ENCODE results near the gene MAP4K4. TPM values are rescaled to one million over a fixed set of nuclear protein-coding genes. Genes with fewer than 3 reads are reported as not detected.
"Not testable (repeated sequence)": the region's sequence is repeated elsewhere in the genome, so short reads cannot be mapped to it uniquely, and the experiment has no call there.

MAP4K4 gene
- total RNA-seq, 2 experiments from 2014 or later = 71.6 to 77.5 TPM

DNA sequence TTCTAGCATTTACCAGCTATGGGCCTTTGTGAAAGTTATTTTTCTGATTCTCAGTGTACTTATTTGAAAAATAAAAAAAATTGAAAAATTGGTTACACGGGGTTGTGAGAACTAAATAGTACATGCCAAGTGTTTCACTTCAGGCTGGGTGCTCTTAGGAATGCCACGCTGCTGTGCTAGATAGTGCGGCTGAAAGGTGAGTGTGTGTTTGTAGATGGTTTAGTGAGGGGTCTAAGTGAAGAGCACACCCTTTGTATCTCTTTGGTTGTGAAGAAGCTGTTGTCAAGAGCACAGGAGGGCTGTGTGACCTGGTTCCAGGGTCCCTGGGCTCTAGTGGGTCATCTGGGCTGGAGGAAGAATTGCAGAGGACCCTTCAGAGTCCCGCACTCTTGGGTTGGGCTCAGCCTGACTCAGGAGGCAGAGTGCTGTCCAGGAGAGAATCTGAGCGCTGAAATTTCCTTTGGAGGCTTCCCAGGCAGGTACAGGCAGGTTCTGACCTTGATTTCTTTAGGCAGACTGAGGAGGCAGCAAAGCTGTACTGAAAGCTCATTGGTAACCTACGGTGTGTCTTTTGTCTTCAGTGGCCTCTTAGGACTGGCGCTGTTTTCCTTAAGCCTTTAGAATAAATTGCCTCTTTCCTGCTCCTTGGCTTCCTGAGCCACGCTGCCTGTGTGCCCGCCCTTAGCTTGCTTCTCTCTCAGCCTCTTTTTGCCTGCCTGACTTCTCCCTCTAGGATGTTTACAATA is 44.4 kb downstream of the MAP4K4 start:
- DNase-seq = no peak
- Mint-ChIP-seq H3K9me3 (no peaks in the 10 kb centered on the region), H3K4me3 (no peak overlapping the region), H3K36me3 (ENCODE audit: low read depth) (peaks cover 4% of the 10 kb centered on the region), H3K27me3 (no peaks in the 10 kb centered on the region), H3K27ac (no peak overlapping the region), H3K4me1 (peaks cover 51% of the 10 kb centered on the region)
- ChIA-PET POLR2A (no interaction called here), CTCF (no interaction called here)

DNA sequence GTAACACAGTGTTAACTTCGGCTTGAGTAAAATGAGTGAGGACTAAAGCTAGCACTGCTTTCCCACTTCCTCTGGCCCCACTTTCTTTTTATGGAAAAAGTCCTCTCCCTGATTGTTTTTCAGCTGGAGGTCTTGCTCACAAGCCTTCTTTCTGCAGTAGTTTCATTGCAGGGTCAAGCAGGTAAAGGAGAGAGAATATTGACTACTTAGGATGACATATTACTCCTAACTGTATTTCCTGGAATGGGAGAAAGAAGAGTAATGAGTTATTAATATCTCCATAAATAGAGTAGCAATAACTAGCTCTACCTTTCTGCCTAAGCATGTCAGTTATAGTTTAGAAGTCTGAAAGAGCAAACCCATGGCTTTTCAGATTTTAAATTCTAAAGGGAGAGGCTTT is 45.0 kb downstream of the MAP4K4 start:
- H3K4me3 Mint-ChIP-seq = no peak overlapping the region
- ChIA-PET CTCF (no interaction called here), POLR2A (no interaction called here)
- no peaks in the 10 kb centered on the region for H3K27me3 Mint-ChIP-seq
- H3K36me3 Mint-ChIP-seq (ENCODE audit: low read depth) = peaks cover 4% of the 10 kb centered on the region
- no peaks in the 10 kb centered on the region for H3K9me3 Mint-ChIP-seq
- no peak for DNase-seq
- peaks cover 47% of the 10 kb centered on the region for H3K4me1 Mint-ChIP-seq
- H3K27ac Mint-ChIP-seq = no peak overlapping the region

DNA sequence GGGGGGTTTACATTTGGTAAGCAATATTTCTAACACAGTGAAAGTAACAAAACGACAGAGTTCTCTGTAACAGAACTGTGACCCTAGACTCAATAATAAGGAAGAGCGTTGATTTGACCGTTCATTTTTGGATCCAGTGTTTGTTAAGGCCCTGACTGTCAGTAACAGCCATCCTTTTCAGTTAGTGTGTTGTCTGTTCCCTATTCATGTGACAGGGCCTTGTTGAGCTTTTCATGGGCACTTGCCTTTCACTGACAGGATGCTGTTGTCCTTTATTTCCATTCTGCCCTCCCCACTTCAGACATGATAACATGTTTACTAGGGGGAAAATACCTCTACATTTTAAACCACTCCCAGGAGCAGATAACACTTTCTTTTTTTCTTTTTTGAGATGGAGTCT is 45.8 kb downstream of the MAP4K4 start:
- no peak for DNase-seq
- Mint-ChIP-seq H3K4me3 (no peak overlapping the region), H3K9me3 (no peaks in the 10 kb centered on the region), H3K4me1 (peaks cover 44% of the 10 kb centered on the region), H3K36me3 (ENCODE audit: low read depth) (peaks cover 8% of the 10 kb centered on the region), H3K27me3 (no peaks in the 10 kb centered on the region), H3K27ac (no peak overlapping the region)
- POLR2A ChIA-PET = no interaction called here
- CTCF ChIA-PET = no interaction called here

DNA sequence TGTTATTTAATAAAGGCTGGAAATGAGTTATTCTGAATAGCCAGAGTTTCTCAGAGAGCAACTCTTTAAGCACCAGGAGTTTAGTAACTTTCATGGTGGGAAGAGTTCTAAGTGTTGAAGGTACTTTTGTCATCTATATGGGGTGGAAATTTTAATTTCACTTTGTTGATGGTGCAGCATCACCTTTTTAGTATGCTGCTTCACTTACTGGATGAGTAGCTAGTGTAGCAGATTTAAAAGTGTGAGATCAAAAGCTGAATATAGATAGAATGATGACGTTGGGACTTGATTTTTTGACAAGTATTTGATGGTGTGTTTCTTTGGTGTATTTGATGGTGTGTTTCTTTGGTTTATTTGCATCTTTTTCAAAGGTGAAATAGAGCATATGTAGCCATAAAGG is 47.3 kb downstream of the MAP4K4 start:
- ChIA-PET CTCF (interaction anchor here (0.9 to 1.2 kb wide), 2 partner anchors 19 to 299 kb away, joined by 3 read pairs; no protein-coding TSS in a partner anchor), POLR2A (no interaction called here)
- no peak overlapping the region for H3K4me3 Mint-ChIP-seq
- H3K9me3 Mint-ChIP-seq = no peaks in the 10 kb centered on the region
- peaks cover 42% of the 10 kb centered on the region for H3K4me1 Mint-ChIP-seq
- H3K27ac Mint-ChIP-seq = no peak overlapping the region
- no peaks in the 10 kb centered on the region for H3K27me3 Mint-ChIP-seq
- H3K36me3 Mint-ChIP-seq (ENCODE audit: low read depth) = peaks cover 11% of the 10 kb centered on the region
- no peak for DNase-seq

DNA sequence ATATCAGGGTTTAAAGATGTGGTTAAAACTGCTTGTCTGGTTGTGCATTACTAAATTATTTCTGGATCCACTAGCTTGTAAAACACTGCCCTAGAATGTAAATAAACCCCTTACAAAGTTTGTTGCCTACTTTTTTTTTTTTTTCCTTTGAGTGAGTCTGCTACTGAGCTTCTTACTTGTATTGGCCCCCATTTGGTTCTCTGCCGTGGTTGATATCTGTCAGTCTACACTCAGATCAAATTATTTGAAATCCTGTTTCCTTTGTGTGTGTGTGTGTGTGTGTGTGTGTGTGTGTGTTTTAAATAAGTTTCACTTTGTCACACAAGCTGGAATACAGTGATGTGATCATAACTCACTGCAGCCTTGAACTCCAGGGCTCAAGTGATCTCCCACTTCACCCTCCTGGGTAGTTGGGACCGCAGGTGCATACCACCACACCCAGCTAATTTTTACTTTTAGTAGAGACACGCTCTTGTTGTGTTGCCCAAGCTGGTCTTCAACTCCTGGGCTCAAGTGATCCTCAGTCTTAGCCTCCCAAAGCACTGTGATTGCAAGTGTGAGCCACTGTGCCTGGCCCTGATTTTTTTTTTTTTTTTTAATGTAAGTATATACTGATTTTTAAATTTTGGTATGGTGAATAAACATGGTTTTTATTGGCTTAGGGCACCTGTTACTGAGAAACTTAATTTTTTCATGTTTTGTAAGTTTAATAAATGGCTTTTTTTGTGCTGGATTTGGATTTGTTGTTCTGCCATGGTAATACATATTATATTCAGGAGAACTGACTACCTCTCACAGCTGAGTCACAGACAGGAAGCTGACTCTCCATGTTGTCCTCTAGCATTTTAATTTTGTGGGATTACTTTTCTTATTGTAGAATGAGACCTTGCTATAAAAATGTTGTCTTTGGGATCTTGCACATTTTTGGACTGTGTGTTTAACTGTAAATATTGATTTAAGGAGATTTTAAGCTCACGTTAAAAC is 48.5 kb downstream of the MAP4K4 start:
- peaks cover 39% of the 10 kb centered on the region for H3K4me1 Mint-ChIP-seq
- no peak overlapping the region for H3K4me3 Mint-ChIP-seq
- no peak overlapping the region for H3K27ac Mint-ChIP-seq
- CTCF ChIA-PET = interaction anchor here (0.9 to 2.4 kb wide), 4 partner anchors 10 to 301 kb away, joined by 3 to 8 read pairs (median 3); no protein-coding TSS in a partner anchor
- DNase-seq = no peak
- H3K36me3 Mint-ChIP-seq (ENCODE audit: low read depth) = peaks cover 13% of the 10 kb centered on the region
- POLR2A ChIA-PET = interaction anchor here (1.4 kb wide), 1 partner anchor 46 kb away, joined by 3 read pairs; no protein-coding TSS in a partner anchor
- no peaks in the 10 kb centered on the region for H3K9me3 Mint-ChIP-seq
- no peaks in the 10 kb centered on the region for H3K27me3 Mint-ChIP-seq

DNA sequence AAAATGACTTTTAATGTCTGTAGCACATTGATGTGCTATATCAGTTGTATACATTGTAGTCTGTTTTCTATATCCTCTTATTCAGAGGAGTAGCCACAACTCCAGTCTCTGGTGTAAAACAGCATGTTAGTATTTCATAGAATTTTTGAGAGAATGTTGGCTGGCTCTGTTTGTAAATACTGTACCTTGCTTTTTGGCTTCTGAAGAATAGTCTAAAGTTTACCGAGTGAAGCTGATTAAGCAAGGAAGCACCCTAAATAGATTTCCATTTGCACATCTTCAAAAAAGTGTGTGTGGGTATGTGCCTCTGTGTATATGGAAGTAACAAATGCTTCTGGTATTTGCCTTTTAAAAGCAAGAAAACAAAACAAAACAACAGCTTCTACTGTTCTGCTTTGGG is 50.5 kb downstream of the MAP4K4 start:
- H3K4me3 Mint-ChIP-seq = no peak overlapping the region
- peaks cover 15% of the 10 kb centered on the region for H3K36me3 Mint-ChIP-seq (ENCODE audit: low read depth)
- peaks cover 38% of the 10 kb centered on the region for H3K4me1 Mint-ChIP-seq
- H3K9me3 Mint-ChIP-seq = no peaks in the 10 kb centered on the region
- ChIA-PET CTCF (no interaction called here), POLR2A (no interaction called here)
- H3K27ac Mint-ChIP-seq = no peak overlapping the region
- DNase-seq = no peak
- H3K27me3 Mint-ChIP-seq = no peaks in the 10 kb centered on the region

DNA sequence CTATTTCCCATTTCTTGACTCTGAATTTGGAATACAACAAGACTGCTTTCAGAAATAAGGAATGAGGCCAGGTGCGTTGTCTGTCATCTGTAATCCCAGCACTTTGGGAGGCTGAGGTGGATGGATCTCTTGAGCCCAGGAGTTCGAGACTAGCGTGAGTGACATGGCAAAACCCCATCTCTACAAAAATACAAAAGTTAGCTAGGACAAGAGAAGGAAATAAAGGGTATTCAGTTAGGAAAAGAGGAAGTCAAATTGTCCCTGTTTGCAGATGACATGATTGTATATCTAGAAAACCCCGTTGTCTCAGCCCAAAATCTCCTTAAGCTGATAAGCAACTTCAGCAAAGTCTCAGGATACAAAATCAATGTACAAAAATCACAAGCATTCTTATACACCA is 51.0 kb downstream of the MAP4K4 start:
- H3K4me3 Mint-ChIP-seq, DNase-seq, POLR2A ChIA-PET, H3K27ac Mint-ChIP-seq, H3K27me3 Mint-ChIP-seq, CTCF ChIA-PET, H3K9me3 Mint-ChIP-seq: not testable (repeated sequence)
- Mint-ChIP-seq H3K4me1 (peaks cover 38% of the 10 kb centered on the region), H3K36me3 (ENCODE audit: low read depth) (peaks cover 10% of the 10 kb centered on the region)

DNA sequence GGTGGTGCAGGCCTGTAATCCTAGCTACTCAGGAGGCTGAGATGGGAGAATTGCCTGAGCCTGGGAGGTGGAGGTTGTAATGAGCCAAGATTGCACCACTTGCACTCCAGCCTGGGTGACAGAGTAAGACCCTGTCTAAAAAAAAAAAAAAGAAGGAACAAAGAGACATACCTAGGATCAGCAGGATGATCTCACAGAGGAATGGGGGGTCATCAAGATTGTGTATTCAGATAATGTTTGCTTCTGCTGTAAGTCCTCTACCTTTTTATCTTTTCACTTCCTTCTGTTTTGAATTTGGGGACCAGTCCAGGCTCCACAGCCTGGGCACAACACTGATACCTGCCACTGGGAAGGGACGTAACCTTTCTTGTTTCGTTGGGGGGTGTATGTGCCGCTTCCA is 53.2 kb downstream of the MAP4K4 start:
- no peaks in the 10 kb centered on the region for H3K27me3 Mint-ChIP-seq
- peaks cover 10% of the 10 kb centered on the region for H3K36me3 Mint-ChIP-seq (ENCODE audit: low read depth)
- H3K9me3 Mint-ChIP-seq = no peaks in the 10 kb centered on the region
- ChIA-PET POLR2A (no interaction called here), CTCF (no interaction called here)
- no peak for DNase-seq
- no peak overlapping the region for H3K4me3 Mint-ChIP-seq
- no peak overlapping the region for H3K27ac Mint-ChIP-seq
- H3K4me1 Mint-ChIP-seq = peaks cover 44% of the 10 kb centered on the region

DNA sequence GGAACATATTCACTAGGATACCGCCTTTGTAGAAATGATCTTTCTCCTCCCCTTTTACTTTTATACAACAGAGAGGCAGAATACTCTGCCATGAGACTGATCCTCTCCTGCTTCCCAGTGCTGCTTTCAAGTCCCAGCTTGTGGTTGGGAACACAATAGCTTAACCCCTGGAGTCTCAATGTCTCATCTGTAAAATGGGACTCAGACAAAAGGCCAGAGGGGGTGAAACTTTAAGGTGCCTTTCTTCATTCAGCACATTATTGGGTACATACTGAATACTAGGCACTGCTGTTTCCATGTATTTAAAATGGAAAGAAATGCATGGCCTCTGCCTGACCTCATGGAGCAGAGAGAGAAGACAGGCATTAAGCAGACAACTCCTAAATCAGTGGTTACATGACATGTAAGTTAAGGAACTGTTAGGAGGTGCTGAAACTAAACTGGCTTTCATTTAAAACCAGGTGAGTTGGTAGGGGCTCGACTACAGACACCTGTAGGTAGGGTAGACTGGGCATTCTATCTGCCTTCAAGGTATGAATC is 53.8 kb downstream of the MAP4K4 start:
- no peak overlapping the region for H3K27ac Mint-ChIP-seq
- CTCF ChIA-PET = no interaction called here
- no peak overlapping the region for H3K4me3 Mint-ChIP-seq
- peaks cover 10% of the 10 kb centered on the region for H3K36me3 Mint-ChIP-seq (ENCODE audit: low read depth)
- no peaks in the 10 kb centered on the region for H3K27me3 Mint-ChIP-seq
- H3K4me1 Mint-ChIP-seq = peaks cover 39% of the 10 kb centered on the region
- no peaks in the 10 kb centered on the region for H3K9me3 Mint-ChIP-seq
- no peak for DNase-seq
- POLR2A ChIA-PET = no interaction called here

DNA sequence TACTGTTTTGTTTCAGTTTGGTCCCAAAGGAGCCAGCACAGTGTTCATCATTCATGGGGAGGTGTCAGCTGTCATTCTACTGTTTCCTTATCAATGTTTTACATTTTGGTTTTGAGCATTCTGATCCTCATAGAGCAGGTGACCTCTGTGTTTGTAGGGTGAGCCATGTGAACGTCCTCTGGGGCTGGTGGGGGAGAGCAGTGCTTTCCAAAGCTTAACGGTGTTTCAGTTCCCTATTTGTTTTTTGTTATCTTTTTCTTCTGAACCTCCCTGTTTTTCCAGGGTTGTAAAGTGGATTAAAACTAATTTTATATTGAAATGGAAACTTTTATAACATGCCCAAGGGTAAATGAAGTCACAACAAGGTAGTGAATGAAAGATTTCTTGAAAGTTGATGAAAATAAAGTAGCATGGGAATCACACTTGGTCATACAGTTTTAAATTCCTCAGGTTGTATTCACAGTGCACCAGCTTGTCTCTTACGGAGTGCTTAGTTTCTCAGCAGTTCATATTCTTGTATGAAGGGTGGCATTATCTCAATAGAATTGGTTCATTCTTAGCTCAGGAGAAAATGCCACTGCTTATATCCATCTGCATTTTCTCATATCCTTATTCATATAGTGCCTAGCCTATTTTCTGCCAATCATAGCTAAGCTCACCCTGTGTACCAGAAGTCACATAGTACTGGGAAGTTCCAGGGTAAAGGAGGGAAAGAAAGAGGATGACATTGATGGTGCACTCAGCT is 54.5 kb downstream of the MAP4K4 start:
- Mint-ChIP-seq H3K27me3 (no peaks in the 10 kb centered on the region), H3K4me3 (no peak overlapping the region), H3K36me3 (ENCODE audit: low read depth) (peaks cover 10% of the 10 kb centered on the region), H3K27ac (no peak overlapping the region), H3K9me3 (no peaks in the 10 kb centered on the region), H3K4me1 (peaks cover 38% of the 10 kb centered on the region)
- DNase-seq = no peak
- POLR2A ChIA-PET = interaction anchor here (0.6 kb wide), 1 partner anchor 443 kb away, joined by 3 read pairs; no protein-coding TSS in a partner anchor
- CTCF ChIA-PET = no interaction called here

DNA sequence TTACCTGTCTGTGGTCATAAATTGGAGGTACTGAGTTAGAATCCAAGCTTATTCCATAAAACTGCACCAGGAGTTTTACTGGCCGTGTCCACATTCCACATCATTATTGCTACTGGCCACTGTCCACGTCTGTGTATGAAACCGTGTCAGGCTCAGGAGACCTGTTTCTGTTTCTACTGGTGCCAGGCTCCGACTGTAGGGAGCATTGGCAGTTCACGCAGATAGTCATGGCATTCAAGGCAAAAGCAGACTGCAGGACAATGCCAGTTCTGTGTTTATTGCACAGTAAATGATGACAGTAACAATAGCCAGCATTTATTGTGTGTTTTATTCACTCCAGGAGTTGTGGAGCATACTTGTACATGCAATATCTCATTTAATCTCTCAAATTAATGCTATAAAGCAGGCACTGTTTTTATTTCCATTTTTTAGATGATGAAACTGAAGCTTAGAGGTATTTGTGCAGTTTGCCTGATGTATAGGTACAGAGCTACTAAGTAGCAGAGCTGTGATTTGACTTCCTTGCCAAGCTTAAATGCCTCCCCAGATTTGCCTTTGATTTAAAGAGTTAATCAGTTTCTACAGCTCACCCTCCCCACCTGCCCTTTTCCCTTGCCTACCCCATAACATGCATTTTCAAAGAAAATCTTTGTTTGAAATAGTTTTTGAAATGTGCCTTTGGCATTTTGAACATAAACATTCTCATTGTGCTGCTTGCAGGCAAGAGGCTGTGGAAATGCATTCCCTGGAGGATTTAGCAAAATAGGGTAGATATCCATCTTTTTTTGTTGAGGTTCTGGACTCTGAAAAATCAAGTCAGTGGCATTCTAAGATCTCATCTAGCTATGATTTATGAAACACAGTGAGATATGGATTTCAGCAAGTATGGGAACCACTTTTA is 55.5 kb downstream of the MAP4K4 start:
- DNase-seq = no peak
- no peaks in the 10 kb centered on the region for H3K9me3 Mint-ChIP-seq
- no peak overlapping the region for H3K27ac Mint-ChIP-seq
- peaks cover 10% of the 10 kb centered on the region for H3K36me3 Mint-ChIP-seq (ENCODE audit: low read depth)
- H3K27me3 Mint-ChIP-seq = no peaks in the 10 kb centered on the region
- H3K4me1 Mint-ChIP-seq = peaks cover 45% of the 10 kb centered on the region
- ChIA-PET POLR2A (interaction anchor here (0.6 kb wide), 1 partner anchor 444 kb away, joined by 3 read pairs; no protein-coding TSS in a partner anchor), CTCF (interaction anchor here (1.1 kb wide), 1 partner anchor 66 kb away, joined by 3 read pairs; no protein-coding TSS in a partner anchor)
- no peak overlapping the region for H3K4me3 Mint-ChIP-seq

All from activated CD4-positive, alpha-beta memory T cell treated with anti-CD3 and anti-CD28 coated beads, Interleukin-2, amount 10 ng/mL, durations not matched to agents 7 days and 5 days (primary cell).